KG1 (cell line): Measurements from ENCODE around the gene FCSK.
"Not testable (repeated sequence)": the region's sequence is repeated elsewhere in the genome, so short reads cannot be mapped to it uniquely, and the experiment has no call there.

Experiments used
- DNase-seq: peaks from one replicate; lab custom pipeline; 2025; lab: John Stamatoyannopoulos, UW

FCSK gene

DNA sequence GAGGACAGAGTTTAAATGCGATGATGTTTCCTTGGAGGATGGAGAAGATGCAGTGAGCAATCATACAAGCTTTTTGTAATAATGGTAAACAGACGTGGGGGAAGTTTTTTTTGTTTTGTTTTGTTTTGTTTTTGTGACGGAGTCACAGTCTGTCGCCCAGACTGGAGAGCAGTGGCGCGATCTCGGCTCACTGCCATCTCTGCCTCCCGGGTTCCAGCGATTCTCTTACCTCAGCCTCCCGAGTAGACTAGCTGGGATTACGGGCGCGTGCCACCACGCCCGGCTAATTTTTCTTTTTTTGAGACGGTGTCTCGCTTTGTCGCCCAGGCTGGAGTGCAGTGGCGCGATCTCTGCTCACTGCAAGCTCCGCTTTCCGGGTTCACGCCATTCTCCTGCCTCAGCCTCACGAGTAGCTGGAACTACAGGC, 70.0 kb downstream of the FCSK start:
- not testable (repeated sequence) for DNase-seq

DNA sequence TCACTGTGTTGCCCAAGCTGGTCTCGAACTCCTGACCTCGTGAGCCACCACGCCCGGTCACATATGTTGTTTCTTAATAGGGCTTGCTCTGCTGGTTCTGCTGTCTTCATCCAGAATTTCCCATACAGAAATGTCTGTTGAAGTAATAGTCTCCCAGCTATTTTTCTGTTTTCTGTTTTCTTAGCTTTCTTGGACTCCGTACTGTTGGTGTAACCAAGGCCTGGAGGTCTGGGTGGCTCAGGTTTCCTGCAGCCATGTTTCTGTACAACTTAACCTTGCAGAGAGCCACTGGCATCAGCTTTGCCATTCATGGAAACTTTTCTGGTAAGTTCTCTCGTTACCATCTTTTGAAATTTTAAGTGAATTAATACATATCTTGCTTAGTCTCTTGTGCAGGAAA, 72.0 kb downstream of the FCSK start:
- no peak for DNase-seq

DNA sequence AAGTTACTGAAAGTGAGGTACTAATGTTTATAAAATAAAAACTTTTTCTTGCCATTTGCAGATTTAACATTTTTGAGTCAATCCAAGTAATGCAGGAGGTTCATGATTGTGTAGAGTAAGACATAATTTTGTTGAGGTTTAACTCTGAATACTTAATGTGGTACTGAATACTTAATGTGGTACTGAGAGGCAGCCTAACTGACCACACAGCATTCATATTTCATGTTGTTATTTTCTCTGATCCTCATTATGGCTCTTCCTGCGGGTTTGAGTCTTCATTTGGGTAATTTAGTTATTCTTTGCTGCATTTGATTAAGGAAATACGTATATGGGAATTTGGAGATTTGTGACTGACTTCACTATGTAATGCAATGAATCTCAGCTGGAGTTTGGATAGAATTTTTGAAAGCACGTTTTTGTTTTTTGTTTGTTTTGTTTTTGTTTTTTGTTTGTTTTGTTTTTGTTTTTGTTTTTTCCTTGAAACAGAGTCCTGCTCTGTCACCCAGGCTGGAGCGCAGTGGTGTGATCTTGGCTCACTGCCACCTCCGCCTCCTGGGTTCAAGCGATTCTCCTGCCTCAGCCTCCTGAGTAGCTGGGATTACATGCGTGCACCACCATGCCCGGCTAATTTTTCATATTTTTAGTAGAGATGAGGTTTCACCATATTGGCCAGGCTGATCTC, 73.1 kb downstream of the FCSK start:
- DNase-seq: no peak

DNA sequence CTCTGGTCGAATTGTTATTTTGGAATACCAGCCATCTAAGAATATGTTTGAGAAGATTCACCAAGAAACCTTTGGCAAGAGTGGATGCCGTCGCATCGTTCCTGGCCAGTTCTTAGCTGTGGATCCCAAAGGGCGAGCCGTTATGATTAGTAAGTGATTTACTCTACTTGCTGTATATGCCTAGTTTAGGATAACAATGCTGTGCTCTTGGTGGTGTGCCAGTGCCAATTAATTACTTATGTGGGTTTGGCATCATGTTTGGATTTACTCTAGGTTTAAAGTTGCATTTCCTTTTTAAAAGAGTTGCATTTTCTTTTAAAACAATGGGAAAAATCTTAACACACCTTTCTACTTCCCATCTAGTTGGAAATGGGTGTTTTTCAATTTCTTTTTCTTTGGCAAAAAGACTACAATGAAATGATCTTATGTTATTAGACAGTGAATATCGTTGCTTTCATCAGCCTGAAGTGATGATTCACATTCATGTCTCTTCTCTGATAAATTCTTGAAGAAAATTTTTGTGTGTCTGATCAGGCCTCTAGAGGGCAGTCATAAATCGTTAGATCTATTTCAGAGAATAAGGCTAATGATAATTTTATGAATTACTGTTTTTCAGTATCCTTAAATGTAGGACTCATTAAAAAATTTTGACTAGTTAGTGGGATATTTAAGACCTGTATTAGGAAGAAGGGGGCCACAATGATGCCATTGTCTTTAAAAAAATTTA, 74.8 kb downstream of the FCSK start:
- no peak for DNase-seq
